Fibroblast of skin of abdomen (primary cell): ENCODE results near the gene LMOD1.
"Not testable (repeated sequence)": the region's sequence is repeated elsewhere in the genome, so short reads cannot be mapped to it uniquely, and the experiment has no call there.

Experiments
- DNase-seq: peaks from one replicate; pipeline ENCODE4 v3.0.0-alpha.2; 2013

LMOD1 gene

GRCh38 chr1:201914456-201915235 is 31.7 kb downstream of the LMOD1 start:
- peak; percentile 85 for DNase-seq

DNA sequence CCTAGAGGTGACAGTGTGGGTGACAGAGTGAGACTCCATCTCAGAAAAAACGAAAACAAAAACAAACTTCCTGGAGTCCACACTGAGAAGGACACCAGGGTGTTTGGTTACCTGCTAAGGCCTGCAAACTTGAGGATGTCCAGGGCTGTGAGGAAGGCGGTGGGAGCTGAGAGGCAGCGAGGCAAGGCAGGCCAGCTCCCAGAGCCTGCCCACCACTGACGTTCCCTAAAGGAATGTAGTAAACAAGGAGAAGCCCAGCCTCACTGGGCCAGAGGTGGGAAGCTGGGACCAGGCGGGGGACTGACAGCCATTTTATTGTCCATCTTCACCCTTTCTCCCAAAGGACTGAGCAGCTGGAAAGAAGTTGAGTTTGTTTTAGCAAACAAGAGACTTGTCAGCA is 33.5 kb downstream of the LMOD1 start:
- peak; percentile 47 for DNase-seq

- no peak for DNase-seq
These were observed 34.3 kb downstream of the LMOD1 start for GRCh38 chr1:201911826-201912571.

DNA sequence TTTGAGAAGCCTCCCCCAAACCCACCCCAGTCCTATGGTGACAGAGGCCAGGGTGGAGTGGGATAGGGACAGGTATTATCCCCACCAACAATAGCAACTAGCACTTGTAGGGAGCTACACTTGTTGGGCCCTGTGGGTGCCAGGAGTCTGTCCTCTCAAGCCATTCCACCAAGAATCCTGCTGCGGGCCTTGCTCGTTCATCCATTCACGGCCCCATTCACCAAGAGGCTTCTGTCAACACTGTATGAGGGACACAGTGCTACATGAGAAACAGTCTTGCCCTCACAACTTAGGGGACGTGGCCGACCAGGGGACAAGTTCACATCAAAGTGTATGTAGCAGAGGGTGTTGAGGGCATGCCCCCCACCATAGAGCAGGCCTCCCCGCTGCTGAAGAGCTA is 38.7 kb downstream of the LMOD1 start:
- DNase-seq: no peak

GRCh38 chr1:201906336-201906735 is 40.0 kb downstream of the LMOD1 start:
- DNase-seq: no peak

- DNase-seq: no peak
These were observed 41.0 kb downstream of the LMOD1 start for GRCh38 chr1:201905234-201905890.

DNA sequence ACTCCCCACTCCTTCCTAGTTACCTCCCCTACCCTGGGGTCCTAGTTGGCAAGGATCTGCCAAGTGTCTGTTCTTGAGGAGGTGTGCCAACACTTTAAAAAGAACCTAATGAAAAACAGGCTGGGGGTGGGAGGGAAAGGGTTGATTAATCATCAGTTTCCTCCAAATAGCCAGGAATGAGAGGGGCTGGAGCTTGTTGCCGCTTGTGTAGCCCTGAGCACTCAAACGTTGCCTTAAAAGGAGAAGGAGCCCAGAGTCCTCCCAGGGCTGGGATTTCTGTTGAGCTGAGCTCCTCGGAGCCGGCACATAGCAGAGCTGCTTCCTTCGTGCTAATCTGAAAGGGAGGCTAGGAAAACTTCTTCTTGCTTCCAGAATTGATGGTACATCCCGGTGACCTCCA is 41.8 kb downstream of the LMOD1 start:
- DNase-seq: peak; percentile 99

DNA sequence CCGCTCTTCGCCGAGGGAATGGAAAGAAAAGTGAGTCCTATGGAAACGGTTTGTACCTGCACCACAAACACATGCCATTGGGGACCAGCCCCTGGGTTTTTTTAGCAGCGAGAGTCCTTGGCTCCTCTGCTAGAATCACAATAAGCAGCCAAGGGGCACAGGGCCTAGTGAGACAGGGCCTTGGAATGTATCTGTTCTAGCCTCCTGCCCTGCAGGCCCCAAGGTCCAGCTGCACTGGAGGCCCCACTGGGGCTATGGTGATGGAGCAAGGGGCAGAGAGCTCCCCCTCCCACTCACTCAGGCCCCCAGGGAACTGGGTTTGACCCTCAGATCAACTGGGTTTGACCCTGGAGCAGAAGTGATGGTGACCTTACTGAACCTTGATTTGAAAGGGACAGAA is 43.2 kb downstream of the LMOD1 start:
- peak; percentile 67 for DNase-seq

- DNase-seq: peak; percentile 50
These were observed 44.1 kb downstream of the LMOD1 start for GRCh38 chr1:201902198-201902597.

DNA sequence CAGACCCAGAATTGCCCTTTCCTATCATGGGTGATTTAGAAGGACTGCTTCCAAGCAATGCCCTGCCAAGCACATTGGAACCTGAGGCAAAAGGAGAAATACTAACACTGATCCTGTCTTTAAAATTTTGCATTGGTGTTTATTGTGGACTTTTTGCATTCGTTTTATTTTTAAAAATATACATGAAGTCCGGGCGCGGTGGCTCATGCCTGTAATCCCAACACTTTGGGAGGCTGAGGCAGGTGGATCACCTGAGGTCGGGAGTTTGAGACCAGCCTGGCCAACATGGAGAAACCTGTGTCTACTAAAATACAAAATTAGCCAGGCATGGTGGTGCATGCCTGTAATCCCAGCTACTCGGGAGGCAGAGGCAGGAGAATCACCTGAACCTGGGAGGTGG is 45.3 kb downstream of the LMOD1 start:
- not testable (repeated sequence) for DNase-seq

GRCh38 chr1:201900476-201900875 is 45.9 kb downstream of the LMOD1 start:
- DNase-seq: no peak

DNA sequence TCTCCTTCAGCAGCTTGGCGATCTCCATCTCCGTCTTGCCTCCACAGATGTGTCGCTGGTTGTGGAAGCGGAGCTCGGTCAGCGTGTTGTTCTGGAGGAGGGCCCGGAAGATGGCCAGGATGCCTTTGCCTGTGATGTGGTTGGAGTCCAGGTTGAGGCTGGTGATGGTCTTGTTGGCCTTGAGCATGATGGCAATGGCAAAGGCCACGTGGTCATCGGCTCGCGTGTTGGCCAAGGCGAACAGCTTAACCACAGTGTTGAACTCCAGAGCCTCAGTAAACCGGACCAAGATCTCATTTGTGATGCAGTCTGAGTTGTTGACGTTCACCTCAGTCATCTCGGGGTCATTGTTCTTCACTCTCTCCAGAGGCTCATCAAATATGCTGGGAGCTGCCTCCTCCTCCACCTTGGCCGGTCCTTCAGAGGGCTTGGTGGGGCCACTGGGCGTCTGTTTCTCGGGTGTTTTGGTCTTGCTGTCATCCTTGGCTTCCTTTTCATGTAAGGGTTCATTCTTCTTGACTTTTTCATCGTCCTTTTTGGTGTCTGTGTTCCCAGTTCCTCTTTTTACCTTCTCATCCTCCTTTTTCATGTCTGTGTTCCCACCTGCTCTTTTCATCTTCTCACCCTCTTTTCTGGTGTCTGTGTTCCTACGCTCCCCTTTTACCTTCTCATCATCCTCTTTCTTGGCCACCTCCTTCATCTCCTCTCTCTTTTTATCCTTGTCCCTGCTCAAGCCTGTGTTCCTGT is 46.5 kb downstream of the LMOD1 start:
- no peak for DNase-seq

GRCh38 chr1:201898992-201899391 is 47.4 kb downstream of the LMOD1 start:
- DNase-seq: no peak

GRCh38 chr1:201898240-201898894 is 48.0 kb downstream of the LMOD1 start:
- no peak for DNase-seq

DNA sequence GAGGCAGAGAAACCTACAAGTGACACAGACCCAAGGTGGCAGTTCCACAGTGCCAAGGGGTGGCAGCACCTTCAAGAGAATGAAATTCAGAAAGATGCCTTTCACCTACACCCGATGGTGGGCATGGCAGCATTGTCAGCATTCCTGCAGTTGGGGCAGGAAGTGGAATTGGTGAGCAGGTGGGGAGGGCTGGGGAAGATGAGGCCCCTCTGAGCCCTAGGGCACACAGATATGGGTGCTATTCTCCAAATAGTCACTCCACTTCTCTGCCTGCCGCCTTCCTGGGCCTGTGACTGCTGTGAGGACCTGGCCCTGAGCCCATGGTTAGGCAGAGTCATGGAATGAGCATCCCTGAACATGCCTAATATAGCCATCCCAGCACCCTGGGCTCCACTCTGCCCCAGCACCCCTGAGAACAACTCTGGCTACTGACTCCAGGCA is 49.4 kb downstream of the LMOD1 start:
- DNase-seq: peak; percentile 85

DNA sequence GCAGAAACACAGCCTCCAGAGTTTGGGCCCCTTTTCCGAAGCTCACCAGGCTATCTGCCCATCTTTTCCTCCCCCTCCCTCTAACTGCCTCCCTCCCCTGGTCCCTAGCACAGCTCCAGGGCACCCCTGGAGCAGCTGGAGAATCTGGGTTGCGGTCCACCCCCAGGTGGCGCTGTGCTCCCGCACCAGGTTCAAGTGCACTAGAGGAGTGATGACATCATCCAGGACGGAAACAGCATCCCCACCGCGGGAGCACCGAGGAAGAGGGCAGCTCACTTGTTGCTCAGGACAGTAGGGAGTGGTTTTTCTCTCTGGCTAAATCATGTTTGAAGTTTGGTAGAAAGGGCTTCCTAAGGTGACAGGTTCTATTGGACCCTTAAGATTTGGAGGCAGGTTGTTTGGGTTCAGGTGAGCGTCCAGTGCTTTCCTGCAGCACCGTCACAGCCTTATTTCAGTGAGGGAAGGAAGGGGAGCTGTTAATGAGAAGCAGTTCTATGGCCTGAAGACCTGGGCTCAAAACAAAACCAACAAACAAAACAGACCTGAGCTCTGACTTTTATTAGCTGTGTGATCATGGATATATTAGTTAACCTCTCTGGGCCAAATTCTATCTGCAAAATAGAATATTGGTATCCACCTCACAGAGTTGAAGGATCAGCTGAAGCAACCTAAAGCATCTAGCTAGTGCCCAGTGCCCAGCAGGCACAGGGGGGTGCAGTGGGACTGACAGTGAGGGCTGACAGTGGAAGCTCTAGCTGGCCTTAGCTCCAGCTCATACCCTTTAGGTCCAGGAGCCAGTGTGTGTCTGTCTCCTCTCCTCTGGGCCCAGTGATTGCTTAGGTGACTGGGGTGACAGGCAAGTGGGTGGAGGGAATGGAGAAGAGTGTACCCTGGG is 50.2 kb downstream of the LMOD1 start:
- DNase-seq: peak; percentile 89

- no peak for DNase-seq
These were observed 51.2 kb downstream of the LMOD1 start for GRCh38 chr1:201895120-201895665.

- no peak for DNase-seq
These were observed 51.8 kb downstream of the LMOD1 start for GRCh38 chr1:201894343-201895119.

DNA sequence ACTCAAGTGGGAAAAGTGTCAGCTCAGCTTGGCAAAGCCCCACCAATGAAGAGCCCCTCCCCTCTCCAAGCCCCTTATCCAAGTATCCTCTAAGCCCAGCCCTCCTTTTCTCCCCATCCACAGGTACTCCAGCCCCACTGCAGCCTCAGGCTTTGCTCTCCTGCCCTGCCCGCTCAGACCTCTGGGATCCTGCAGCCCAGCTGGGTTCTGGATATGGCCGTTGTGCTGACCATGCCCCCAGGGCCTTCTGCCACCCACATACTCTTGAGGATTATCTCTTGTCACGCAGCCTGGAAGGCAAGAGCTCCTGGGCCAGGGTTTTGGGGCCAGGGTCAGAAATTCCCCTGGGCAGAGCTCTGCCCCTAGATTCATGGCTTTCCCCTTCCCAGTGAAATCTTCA is 52.9 kb downstream of the LMOD1 start:
- DNase-seq: no peak

GRCh38 chr1:201892211-201892610 is 54.1 kb downstream of the LMOD1 start:
- DNase-seq: no peak
